GM12892 (cell line): Measurements from ENCODE around the gene IDH2.

Source experiments
- POLR2A ChIP-seq: IDR thresholded peaks from 2 replicates; pipeline ENCODE4 v1.6.1; 2011; ENCODE audit warnings: low read depth, low read length, control low read depth
- POLR2AphosphoS5 ChIP-seq: IDR thresholded peaks from 2 replicates; pipeline ENCODE4 v1.6.1; 2011; ENCODE audit warnings: low read depth, low read length, control low read depth

GRCh38 chr15:90056529-90056928 is 45.7 kb downstream of the IDH2 start:
- TF ChIP-seq POLR2A (no peak), POLR2AphosphoS5 (no peak)
